Neural crest cell (in vitro differentiated cells): ENCODE measurements around the gene EDEM1. TPM values are rescaled to one million over a fixed set of nuclear protein-coding genes. Genes with fewer than 3 reads are reported as not detected.

Experiments
- DNase-seq: peaks from one replicate; pipeline ENCODE4 v3.0.0; 2021; ENCODE audit warnings: low read depth, mixed read lengths, low spot score
- H3K27ac Mint-ChIP-seq: one replicate; pipeline ENCODE4 v1.8.0; 2021; ENCODE audit warnings: mild to moderate bottlenecking, mixed read lengths; ENCODE audit not compliant: unreplicated experiment
- H3K27me3 Mint-ChIP-seq: 2 replicates; pipeline ENCODE4 v1.8.0; 2021; ENCODE audit warnings: low read depth, mild to moderate bottlenecking, mixed read lengths
- H3K36me3 Mint-ChIP-seq: 2 replicates; pipeline ENCODE4 v1.8.0; 2021; ENCODE audit warnings: low read depth, mild to moderate bottlenecking, mixed read lengths
- H3K4me1 Mint-ChIP-seq: 2 replicates; pipeline ENCODE4 v1.8.0; 2021; ENCODE audit warnings: mixed read lengths
- H3K4me3 Mint-ChIP-seq: one replicate; pipeline ENCODE4 v1.8.0; 2021; ENCODE audit warnings: mild to moderate bottlenecking, mixed read lengths
- H3K9me3 Mint-ChIP-seq: 2 replicates; pipeline ENCODE4 v1.8.0; 2021; ENCODE audit warnings: mixed read lengths
- CTCF ChIP-seq: fragments of 200-600 bp; sonication (generic); conservative IDR thresholded peaks from 2 replicates; pipeline ENCODE4 v1.5.0; 2021; ENCODE audit warnings: antibody characterized with exemption, mild to moderate bottlenecking
- total RNA-seq: library from RNA; stranded (reverse); gene quantifications from 2 replicates; pipeline ENCODE4 v1.2.1, GENCODE V29; 2021

Gene EDEM1
- total RNA-seq, 1 donor from 2014 or later: 21.2 TPM

- Mint-ChIP-seq H3K4me3 (no peak overlapping the region), H3K27ac (no peak overlapping the region), H3K27me3 (no peaks in the 10 kb centered on the region), H3K9me3 (no peaks in the 10 kb centered on the region), H3K36me3 (no peaks in the 10 kb centered on the region), H3K4me1 (no peaks in the 10 kb centered on the region)
- no peak for TF ChIP-seq CTCF
- DNase-seq: no peak
These were observed 64.6 kb downstream of the EDEM1 start for GRCh38 chr3:5252131-5252530.

DNA sequence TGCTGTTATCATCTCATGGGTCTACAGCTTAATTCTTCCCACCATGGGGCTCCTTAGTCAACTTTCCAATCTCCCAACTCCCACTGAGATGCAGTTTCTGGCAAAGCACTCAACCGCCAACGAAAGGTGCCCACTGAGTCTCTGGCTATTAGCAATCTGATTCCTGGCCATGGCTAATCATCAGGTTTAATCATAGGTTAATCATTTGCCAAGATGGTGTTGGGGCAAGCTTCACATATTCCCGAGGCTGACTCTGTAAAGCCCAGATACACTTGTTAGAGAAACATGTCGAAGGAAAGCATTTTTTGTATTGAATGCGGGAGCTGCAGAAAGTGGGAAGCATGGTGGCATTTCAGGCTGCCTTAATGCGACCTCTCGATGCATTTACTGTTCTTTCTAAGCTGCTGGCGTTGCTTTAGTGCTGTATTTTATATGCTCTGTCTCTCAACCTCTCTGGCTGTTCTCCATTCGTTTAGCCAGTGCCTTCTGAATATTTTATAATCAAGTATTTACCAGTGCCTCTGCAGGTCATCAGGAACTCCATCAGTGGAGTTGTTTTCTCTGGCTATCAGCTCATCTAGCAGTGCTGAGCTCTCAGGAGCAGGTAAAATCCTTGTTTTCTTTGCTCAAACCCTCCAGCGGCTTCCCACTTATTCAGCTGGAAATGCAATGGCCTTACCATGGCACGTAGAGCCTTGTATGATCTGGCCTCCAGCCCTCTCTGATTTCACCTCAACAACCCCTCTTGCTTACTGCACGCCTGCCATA is 67.0 kb downstream of the EDEM1 start:
- TF ChIP-seq CTCF: no peak
- Mint-ChIP-seq H3K27me3 (no peaks in the 10 kb centered on the region), H3K4me3 (no peak overlapping the region)

DNA sequence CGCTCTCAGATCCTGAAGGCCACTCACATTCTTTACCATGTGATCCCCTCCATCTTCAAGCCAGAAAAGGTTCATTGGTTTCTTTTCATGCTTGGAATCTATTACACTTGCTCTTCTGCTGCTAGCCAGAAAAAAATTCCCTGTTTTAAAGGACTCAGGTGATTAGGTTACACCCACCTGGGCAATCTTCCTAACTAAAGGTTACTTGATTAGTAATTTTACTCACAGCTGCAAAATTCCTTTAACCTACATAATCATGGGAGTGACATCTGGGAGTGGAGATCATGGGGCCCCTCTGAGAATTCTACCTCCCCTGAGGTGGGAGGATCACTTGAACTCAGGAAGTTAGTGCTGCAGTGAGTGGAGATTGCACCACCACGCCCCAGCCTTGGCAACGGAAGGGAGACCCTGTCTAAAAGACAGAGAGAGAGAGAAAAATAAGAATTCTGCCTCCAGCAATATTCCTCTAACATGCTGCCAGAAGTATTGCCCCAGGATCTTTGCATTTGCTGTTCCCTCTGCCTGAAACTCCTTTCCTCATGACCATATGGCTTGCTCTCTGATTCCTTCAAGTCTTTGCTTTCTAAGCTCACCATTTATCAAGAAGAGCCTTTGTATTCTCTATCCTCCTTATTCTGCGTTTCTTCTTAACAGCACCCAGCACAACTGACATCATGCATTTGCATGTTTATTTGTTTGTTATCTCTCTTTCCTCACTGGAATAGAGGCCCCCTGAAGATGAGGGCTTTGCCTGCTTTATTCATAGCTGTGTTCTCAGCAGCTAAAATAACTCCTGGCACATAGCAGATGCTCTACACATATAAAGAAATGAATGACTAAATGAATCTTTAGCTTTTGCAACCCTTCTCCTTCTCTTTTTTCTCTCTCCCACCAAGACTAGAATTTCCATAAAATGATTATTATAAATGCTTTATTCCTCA is 68.2 kb downstream of the EDEM1 start:
- no peaks in the 10 kb centered on the region for H3K4me1 Mint-ChIP-seq
- no peaks in the 10 kb centered on the region for H3K36me3 Mint-ChIP-seq
- no peak overlapping the region for H3K27ac Mint-ChIP-seq
- no peak overlapping the region for H3K4me3 Mint-ChIP-seq
- H3K9me3 Mint-ChIP-seq: no peaks in the 10 kb centered on the region
- DNase-seq: no peak
- TF ChIP-seq CTCF: no peak
- H3K27me3 Mint-ChIP-seq: no peaks in the 10 kb centered on the region

More for the DNA sequence above, 67.0 kb downstream of the EDEM1 start:
- Mint-ChIP-seq H3K4me1 (no peaks in the 10 kb centered on the region), H3K36me3 (no peaks in the 10 kb centered on the region), H3K9me3 (no peaks in the 10 kb centered on the region), H3K27ac (no peak overlapping the region)
- no peak for DNase-seq

DNA sequence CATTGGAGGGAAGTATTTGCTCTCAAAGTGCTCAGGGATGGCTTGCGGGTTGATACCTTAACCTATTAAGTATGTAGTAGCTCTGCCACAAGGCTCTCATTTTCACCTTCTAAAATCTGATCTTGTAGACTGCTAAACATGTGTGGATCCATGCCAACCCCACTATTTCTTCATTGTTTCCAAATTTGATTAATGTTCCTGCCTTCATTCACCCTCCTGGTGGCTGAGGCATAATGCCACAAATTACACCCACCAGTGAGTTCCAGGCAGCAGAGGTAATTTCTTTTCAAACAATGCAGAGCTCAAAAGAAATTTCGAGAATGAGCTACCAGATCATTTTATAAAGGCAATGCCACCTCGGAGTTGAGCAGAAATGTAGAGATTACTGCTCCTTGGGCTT is 71.0 kb downstream of the EDEM1 start:
- H3K27me3 Mint-ChIP-seq: no peaks in the 10 kb centered on the region
- H3K4me3 Mint-ChIP-seq: no peak overlapping the region

More for the DNA sequence above, 71.0 kb downstream of the EDEM1 start:
- Mint-ChIP-seq H3K27ac (no peak overlapping the region), H3K4me1 (peaks cover 5% of the 10 kb centered on the region), H3K36me3 (no peaks in the 10 kb centered on the region), H3K9me3 (peaks cover 4% of the 10 kb centered on the region)
- DNase-seq: no peak
- TF ChIP-seq CTCF: no peak
